Measurements from ENCODE around the gene MTIF2.
"Not testable (repeated sequence)": the region's sequence is repeated elsewhere in the genome, so short reads cannot be mapped to it uniquely, and the experiment has no call there.

MTIF2 gene

GRCh38 chr2:55268907-55269644, at the start of gene MTIF2:
Gene MTIF2, minus strand, starts transcription at chr2:55269231. Its CDS starts 5,373 bp downstream, at chr2:55263858.
- DNase-seq (ENCODE audit: low spot score), result peak; percentile 79

GRCh38 chr2:55314985-55315384, 46.0 kb upstream of the MTIF2 start:
- no peak for DNase-seq (ENCODE audit: low spot score)

- no peak for DNase-seq (ENCODE audit: low spot score)
Measured at GRCh38 chr2:55311444-55311870, 42.4 kb upstream of the MTIF2 start.

- DNase-seq (ENCODE audit: low spot score), result no peak
Measured at GRCh38 chr2:55309446-55309845, 40.4 kb upstream of the MTIF2 start.

- no peak for DNase-seq (ENCODE audit: low spot score)
Measured at GRCh38 chr2:55302241-55302640, 33.2 kb upstream of the MTIF2 start.

- no peak for DNase-seq (ENCODE audit: low spot score)
Measured at GRCh38 chr2:55301277-55301676, 32.2 kb upstream of the MTIF2 start.

- no peak for DNase-seq (ENCODE audit: low spot score)
Measured at GRCh38 chr2:55296393-55296792, 27.4 kb upstream of the MTIF2 start.

- DNase-seq (ENCODE audit: low spot score), result no peak
Measured at GRCh38 chr2:55283083-55283482, 14.1 kb upstream of the MTIF2 start.

- peak; percentile 87 for DNase-seq (ENCODE audit: low spot score)
Measured at GRCh38 chr2:55282110-55282917, 13.3 kb upstream of the MTIF2 start.

GRCh38 chr2:55280851-55281546, 12.0 kb upstream of the MTIF2 start:
- DNase-seq (ENCODE audit: low spot score), result not testable (repeated sequence)

- not testable (repeated sequence) for DNase-seq (ENCODE audit: low spot score)
Measured at GRCh38 chr2:55279859-55280424, 10.9 kb upstream of the MTIF2 start.

GRCh38 chr2:55279214-55279835, 10.3 kb upstream of the MTIF2 start:
- not testable (repeated sequence) for DNase-seq (ENCODE audit: low spot score)

GRCh38 chr2:55277310-55277709, 8.3 kb upstream of the MTIF2 start:
- DNase-seq (ENCODE audit: low spot score), result no peak

GRCh38 chr2:55274346-55274745, 5.3 kb upstream of the MTIF2 start:
- not testable (repeated sequence) for DNase-seq (ENCODE audit: low spot score)

- no peak for DNase-seq (ENCODE audit: low spot score)
Measured at GRCh38 chr2:55269645-55269990, 587 bp upstream of the MTIF2 start.

GRCh38 chr2:55268288-55268906, 634 bp downstream of the MTIF2 start:
- DNase-seq (ENCODE audit: low spot score), result no peak

GRCh38 chr2:55259586-55259985, 9.4 kb downstream of the MTIF2 start:
- DNase-seq (ENCODE audit: low spot score), result not testable (repeated sequence)

- no peak for DNase-seq (ENCODE audit: low spot score)
Measured at GRCh38 chr2:55252832-55253231, 16.2 kb downstream of the MTIF2 start.

- no peak for DNase-seq (ENCODE audit: low spot score)
Measured at GRCh38 chr2:55247025-55247424, 22.0 kb downstream of the MTIF2 start.

GRCh38 chr2:55245411-55245810, 23.6 kb downstream of the MTIF2 start:
- DNase-seq (ENCODE audit: low spot score), result no peak

GRCh38 chr2:55242617-55243016, 26.4 kb downstream of the MTIF2 start:
- DNase-seq (ENCODE audit: low spot score), result no peak
